GM13977 (cell line): ENCODE data around the gene CTSO.

Experiments
- DNase-seq: peaks from one replicate; pipeline ENCODE4 v3.0.0; 2012; ENCODE audit warnings: low spot score
- in situ Hi-C: fragments of 300-500 bp; cut with MboI; formaldehyde crosslinking; loops from one replicate; pipeline ENCODE4 v1.12.0; 2022; ENCODE audit warnings: low sequenced_read_pairs, low pct_unique_long_range_greater_than_20kb, mixed read lengths, inconsistent platforms; ENCODE audit not compliant: unreplicated experiment
- TF ChIP-seq, protein P1 (sequence below): IDR thresholded peaks from 2 replicates; pipeline ENCODE4 v1.5.1; 2012; ENCODE audit warnings: mild to moderate bottlenecking, control low read depth; ENCODE audit not compliant: insufficient read depth; ENCODE audit errors: extremely low read depth, missing control alignments

Gene CTSO, protein sequence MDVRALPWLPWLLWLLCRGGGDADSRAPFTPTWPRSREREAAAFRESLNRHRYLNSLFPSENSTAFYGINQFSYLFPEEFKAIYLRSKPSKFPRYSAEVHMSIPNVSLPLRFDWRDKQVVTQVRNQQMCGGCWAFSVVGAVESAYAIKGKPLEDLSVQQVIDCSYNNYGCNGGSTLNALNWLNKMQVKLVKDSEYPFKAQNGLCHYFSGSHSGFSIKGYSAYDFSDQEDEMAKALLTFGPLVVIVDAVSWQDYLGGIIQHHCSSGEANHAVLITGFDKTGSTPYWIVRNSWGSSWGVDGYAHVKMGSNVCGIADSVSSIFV

DNA sequence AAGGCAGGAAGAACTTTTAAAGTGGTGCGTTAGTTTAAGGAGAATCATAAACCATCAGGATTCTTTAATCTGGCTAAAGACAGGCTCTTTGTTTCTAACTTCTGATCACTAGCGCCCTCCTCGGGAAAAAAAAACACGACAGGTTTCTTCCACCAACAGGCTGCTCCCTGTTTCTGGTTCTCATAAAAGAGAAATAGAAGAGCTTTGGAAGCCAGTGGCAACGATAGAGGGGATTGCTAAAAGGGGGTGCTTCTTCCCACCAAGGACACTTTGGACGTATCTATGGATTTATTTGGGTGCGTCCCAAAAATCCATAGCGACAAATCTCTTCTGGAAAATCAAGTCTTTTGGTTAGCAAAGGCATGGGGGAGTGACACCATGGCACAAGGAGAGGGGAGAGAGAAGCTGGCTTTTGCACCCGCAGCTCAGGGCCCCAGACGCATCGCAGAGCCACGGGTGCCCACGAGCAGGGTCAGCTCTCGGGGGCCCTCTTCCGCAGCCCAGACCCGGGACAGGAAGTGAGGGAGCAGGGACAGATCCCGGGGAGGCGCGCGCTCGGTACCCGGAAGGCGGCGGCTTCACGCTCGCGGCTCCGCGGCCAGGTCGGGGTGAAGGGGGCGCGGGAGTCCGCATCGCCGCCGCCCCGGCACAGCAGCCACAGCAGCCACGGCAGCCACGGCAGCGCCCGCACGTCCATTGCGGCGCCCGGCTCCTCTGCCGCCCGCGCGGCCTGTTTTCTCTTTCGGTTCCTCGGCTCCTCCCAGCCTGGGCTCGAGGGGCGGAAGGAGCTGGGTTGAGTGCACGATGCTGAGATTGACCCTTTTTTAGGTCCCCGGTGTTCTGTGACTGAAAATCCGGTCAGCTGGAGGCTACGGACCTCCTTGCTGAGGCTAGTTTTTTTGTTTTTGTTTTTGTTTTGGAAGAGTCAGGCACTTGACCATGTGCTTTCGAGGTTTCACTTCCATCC, at the start of gene CTSO:
Gene CTSO, minus strand, starts transcription at position 716 of the 967 bp plus-strand sequence. Its CDS starts 19 bp downstream, at position 697.
- in situ Hi-C loops: loop anchor here (25.0 kb wide), 1 partner anchor 434 kb away; no protein-coding TSS in a partner anchor
- TF ChIP-seq, protein P1, sequence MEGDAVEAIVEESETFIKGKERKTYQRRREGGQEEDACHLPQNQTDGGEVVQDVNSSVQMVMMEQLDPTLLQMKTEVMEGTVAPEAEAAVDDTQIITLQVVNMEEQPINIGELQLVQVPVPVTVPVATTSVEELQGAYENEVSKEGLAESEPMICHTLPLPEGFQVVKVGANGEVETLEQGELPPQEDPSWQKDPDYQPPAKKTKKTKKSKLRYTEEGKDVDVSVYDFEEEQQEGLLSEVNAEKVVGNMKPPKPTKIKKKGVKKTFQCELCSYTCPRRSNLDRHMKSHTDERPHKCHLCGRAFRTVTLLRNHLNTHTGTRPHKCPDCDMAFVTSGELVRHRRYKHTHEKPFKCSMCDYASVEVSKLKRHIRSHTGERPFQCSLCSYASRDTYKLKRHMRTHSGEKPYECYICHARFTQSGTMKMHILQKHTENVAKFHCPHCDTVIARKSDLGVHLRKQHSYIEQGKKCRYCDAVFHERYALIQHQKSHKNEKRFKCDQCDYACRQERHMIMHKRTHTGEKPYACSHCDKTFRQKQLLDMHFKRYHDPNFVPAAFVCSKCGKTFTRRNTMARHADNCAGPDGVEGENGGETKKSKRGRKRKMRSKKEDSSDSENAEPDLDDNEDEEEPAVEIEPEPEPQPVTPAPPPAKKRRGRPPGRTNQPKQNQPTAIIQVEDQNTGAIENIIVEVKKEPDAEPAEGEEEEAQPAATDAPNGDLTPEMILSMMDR: peak; percentile 53
- peak; percentile 81 for DNase-seq

DNA sequence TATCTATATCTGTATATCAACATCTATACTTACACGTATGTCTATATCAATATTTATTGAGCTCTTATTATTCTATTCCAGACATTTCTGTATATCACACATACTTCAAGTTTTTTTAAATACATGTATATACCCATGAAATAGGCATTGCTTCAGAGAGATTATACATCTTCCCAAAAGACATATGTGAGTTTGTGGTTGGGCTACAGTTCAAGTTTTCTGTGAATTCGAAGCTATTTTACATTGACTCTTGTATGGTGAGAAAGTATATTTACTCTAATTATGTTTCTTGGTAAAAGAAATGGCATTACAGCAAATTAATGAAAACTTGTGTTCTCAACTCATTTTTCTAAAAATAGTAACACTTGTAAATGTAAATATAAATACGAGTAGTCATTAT, 46.8 kb upstream of the CTSO start:
- DNase-seq: no peak
- TF ChIP-seq, protein P1: no peak
- in situ Hi-C loops: no loop called here

DNA sequence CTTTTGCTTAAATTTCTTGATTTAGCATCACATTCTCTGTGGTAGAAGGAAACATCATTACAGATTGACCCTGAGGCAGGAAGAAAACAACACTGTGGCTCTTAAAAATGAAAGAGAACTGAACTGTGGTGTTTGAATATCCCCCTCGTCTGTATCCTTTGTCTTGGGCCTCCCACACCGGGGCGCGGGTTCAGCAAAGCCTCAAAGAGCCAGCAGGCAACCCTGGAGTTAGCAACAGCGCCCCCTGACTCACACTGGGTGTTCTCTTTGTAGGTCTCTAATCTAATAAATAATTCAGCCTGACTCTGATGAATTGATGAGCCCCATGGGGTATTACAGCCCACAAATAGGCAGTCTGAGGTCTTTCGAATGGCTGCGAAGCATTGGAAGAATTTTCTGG, 46.1 kb upstream of the CTSO start:
- in situ Hi-C loops: no loop called here
- TF ChIP-seq, protein P1: no peak
- no peak for DNase-seq

DNA sequence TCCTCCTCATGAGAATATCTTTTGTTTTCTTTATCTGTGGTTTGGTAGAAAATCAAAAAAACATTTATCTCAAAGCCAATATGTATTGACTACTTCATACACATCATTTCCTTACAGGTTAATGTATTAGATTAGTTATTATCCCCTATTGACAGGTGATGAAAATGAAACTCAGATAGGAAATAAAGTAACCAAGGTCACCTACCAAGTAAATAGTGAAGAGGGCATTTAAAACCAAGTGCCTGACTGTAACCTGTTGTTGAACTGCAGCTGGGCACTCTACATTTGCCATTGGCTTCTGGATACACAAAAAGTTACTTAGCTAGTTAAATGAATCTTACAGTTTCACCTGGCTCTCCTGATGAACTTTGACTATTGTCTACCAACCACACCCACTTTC, 41.4 kb upstream of the CTSO start:
- TF ChIP-seq, protein P1: no peak
- in situ Hi-C loops: no loop called here
- no peak for DNase-seq

DNA sequence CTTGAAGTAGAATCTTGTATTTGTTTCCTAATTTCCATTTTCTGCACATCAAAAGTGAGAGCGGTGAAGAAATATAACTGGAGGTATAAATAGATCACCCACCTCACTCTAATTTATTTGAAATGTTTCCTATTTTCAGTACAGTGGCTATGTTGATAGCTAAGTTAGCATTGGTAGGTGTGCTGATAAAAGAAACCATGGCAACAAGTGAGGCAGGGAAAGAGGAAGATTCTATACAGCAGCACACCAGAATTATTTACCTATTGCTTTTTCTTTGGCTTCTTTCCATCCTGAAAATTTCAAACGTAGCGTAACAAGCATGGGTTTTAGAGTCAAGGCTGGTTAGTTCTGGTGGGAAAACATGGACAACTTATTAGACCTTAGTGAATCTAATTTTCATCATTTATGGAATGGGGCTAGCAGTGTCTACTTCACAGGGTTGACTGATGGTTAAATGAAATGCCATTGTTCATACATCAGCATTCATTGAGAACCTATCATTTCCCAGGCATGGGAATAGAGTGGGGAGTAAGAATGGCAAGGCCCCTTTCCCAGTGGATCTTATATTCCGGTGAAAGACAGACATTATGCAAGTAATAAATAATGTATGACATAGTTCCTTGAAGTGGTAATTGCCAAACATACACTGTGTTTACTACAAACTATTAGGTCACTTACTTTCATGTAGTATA, 30.6 kb upstream of the CTSO start:
- TF ChIP-seq, protein P1: no peak
- no peak for DNase-seq
- in situ Hi-C loops: no loop called here

DNA sequence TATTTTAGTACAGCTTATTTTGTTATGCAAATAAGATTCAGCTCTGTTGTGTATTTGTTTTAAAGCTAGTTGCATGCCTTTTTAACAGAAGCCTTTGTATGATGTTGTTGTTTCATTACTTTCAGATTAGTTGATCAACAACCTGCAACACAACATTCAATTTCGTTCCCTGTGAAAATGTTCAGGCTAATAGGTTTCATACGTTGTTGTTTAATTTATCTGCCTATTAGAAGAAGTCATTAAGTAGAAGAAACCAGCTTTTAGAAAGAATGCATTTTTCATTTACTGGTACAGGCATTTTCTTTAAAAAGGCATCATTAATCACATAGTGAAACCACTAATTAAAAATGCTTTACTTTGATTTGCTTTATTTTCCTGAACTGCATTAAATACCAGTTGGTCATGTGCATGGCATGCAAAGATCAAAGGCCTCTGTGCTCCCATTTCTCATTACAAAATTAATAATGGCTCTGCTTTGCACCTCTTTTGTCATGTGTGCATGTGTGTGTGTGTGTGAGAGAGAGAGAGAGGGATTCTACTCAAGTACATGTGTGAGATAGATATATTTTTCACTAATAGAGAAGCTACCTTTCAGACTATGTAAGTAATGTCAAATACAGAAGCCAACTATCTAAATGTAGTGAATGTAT, 29.2 kb upstream of the CTSO start:
- no peak for DNase-seq
- TF ChIP-seq, protein P1: no peak
- in situ Hi-C loops: no loop called here
